HepG2 (cell line): ENCODE measurements around the gene DUSP15. TPM values are rescaled to one million over a fixed set of nuclear protein-coding genes. Genes with fewer than 3 reads are reported as not detected.

Experiments
- ADNP ChIP-seq: sonication (generic); formaldehyde crosslinking; IDR thresholded peaks from 2 replicates; pipeline ENCODE4 v1.4.0; 2020; ENCODE audit warnings: missing genetic modification reagents
- ARNTL ChIP-seq: sonication (generic); formaldehyde crosslinking; IDR thresholded peaks from 2 replicates; pipeline ENCODE4 v1.4.0; 2020; ENCODE audit warnings: mild to moderate bottlenecking, missing genetic modification reagents
- BHLHE40 ChIP-seq: IDR thresholded peaks from 2 replicates; pipeline ENCODE4 v1.6.1; 2011; ENCODE audit warnings: low read length, improper control_type of control experiment
- BORCS8-MEF2B ChIP-seq: sonication (generic); formaldehyde crosslinking; IDR thresholded peaks from 2 replicates; pipeline ENCODE4 v1.8.0; 2022; ENCODE audit warnings: mild to moderate bottlenecking, missing genetic modification reagents
- FOXJ3 ChIP-seq: sonication (generic); formaldehyde crosslinking; IDR thresholded peaks from 2 replicates; pipeline ENCODE4 v1.4.0; 2020; ENCODE audit warnings: missing genetic modification reagents, mild to moderate bottlenecking, borderline replicate concordance
- HMG20B ChIP-seq: conservative IDR thresholded peaks from 2 replicates; pipeline ENCODE4 v1.6.1; 2016; ENCODE audit warnings: missing genetic modification reagents, missing compliant biosample characterization
- JARID2 ChIP-seq: sonication (generic); formaldehyde crosslinking; IDR thresholded peaks from 2 replicates; pipeline ENCODE4 v1.8.1; 2023; ENCODE audit warnings: missing genetic modification reagents, inconsistent platforms; ENCODE audit not compliant: insufficient replicate concordance
- MYC ChIP-seq: sonication (generic); formaldehyde crosslinking; IDR thresholded peaks from 2 replicates; pipeline ENCODE4 v1.9.0; 2021; ENCODE audit warnings: missing genetic modification reagents, borderline replicate concordance
- MYNN ChIP-seq: sonication (generic); formaldehyde crosslinking; IDR thresholded peaks from 2 replicates; pipeline ENCODE4 v1.4.0; 2020; ENCODE audit warnings: mild to moderate bottlenecking, low read depth, missing genetic modification reagents
- RBM39 ChIP-seq: fragments of 200-400 bp; formaldehyde crosslinking; IDR thresholded peaks from one replicate; pipeline ENCODE4 v1.6.1; 2018; ENCODE audit warnings: antibody characterized with exemption, mild to moderate bottlenecking, low read depth, low read length; ENCODE audit not compliant: poor library complexity, severe bottlenecking
- TP53 ChIP-seq: sonication (generic); formaldehyde crosslinking; conservative IDR thresholded peaks from 2 replicates; pipeline ENCODE4 v1.4.0; 2020; ENCODE audit warnings: missing genetic modification reagents
- ZFP36L2 ChIP-seq: sonication (generic); formaldehyde crosslinking; IDR thresholded peaks from 2 replicates; pipeline ENCODE4 v1.4.0; 2020; ENCODE audit warnings: missing genetic modification reagents
- ZNF17 ChIP-seq: sonication (generic); formaldehyde crosslinking; IDR thresholded peaks from 2 replicates; pipeline ENCODE4 v1.5.0; 2020; ENCODE audit warnings: mild to moderate bottlenecking, missing genetic modification reagents
- ZNF331 ChIP-seq: sonication (generic); formaldehyde crosslinking; IDR thresholded peaks from 2 replicates; pipeline ENCODE4 v1.4.0; 2020; ENCODE audit warnings: missing genetic modification reagents
- ZNF619 ChIP-seq: sonication (generic); formaldehyde crosslinking; IDR thresholded peaks from 2 replicates; pipeline ENCODE4 v1.4.0; 2020; ENCODE audit warnings: mild to moderate bottlenecking, missing genetic modification reagents
- ZNF678 ChIP-seq: sonication (generic); formaldehyde crosslinking; IDR thresholded peaks from 2 replicates; pipeline ENCODE4 v1.4.0; 2020; ENCODE audit warnings: mild to moderate bottlenecking, missing genetic modification reagents
- ZNF703 ChIP-seq: sonication (generic); formaldehyde crosslinking; IDR thresholded peaks from 2 replicates; pipeline ENCODE4 v1.5.1; 2020; ENCODE audit warnings: missing genetic modification reagents, mild to moderate bottlenecking, moderate library complexity, borderline replicate concordance
- ZSCAN12 ChIP-seq: sonication (generic); formaldehyde crosslinking; IDR thresholded peaks from 2 replicates; pipeline ENCODE4 v1.9.0; 2021; ENCODE audit warnings: mild to moderate bottlenecking, missing genetic modification reagents
- polyA plus RNA-seq, 8 experiments: library from polyadenylated mRNA; depleted of rRNA in 3 of 8; stranded (reverse) in 7 of 8; unstranded in 1 of 8; fragments of >200 nt; fragmentation: Illumina TruSeq in 4 of 8; extraction: Trizol in 4 of 8; gene quantifications; 2 replicates each; pipeline versions ENCODE4 v1.2.1 to v1.2.3, GENCODE V29; 2011 to 2016; ENCODE audit warnings: low read depth in 4 of 8, missing spikeins in 1 of 8, mixed read lengths in 1 of 8; ENCODE audit not compliant: insufficient read depth in 1 of 8
- total RNA-seq, 5 experiments: library from RNA; depleted of rRNA; stranded (reverse); fragments of >200 nt; fragmentation: Illumina TruSeq; extraction: Trizol; gene quantifications; 2 replicates each; pipeline ENCODE4 v1.2.3, GENCODE V29; 2016; ENCODE audit warnings: low read depth in 1 of 5
- TF ChIP-seq, protein P1 (sequence below): IDR thresholded peaks from 2 replicates; pipeline ENCODE4 v1.6.1; 2016; ENCODE audit warnings: missing compliant biosample characterization, missing genetic modification reagents, borderline replicate concordance
- TF ChIP-seq, protein P2 (sequence below): sonication (generic); formaldehyde crosslinking; IDR thresholded peaks from 2 replicates; pipeline ENCODE4 v1.4.0; 2020; ENCODE audit warnings: missing genetic modification reagents
- TF ChIP-seq, protein P3 (sequence below): sonication (generic); formaldehyde crosslinking; IDR thresholded peaks from 2 replicates; pipeline ENCODE4 v1.5.1; 2020; ENCODE audit warnings: missing genetic modification reagents, mild to moderate bottlenecking, borderline replicate concordance
- TF ChIP-seq, protein P4 (sequence below): IDR thresholded peaks from 2 replicates; pipeline ENCODE4 v1.6.1; 2016; ENCODE audit warnings: missing biosample characterization, missing genetic modification reagents, low read depth

DUSP15 gene
- total and polyA plus RNA-seq, 2 of the 13 experiments (the other 11 are each of a cell fraction or from before 2014, with no cell fraction given), result 0.17 to 0.93 TPM

DNA sequence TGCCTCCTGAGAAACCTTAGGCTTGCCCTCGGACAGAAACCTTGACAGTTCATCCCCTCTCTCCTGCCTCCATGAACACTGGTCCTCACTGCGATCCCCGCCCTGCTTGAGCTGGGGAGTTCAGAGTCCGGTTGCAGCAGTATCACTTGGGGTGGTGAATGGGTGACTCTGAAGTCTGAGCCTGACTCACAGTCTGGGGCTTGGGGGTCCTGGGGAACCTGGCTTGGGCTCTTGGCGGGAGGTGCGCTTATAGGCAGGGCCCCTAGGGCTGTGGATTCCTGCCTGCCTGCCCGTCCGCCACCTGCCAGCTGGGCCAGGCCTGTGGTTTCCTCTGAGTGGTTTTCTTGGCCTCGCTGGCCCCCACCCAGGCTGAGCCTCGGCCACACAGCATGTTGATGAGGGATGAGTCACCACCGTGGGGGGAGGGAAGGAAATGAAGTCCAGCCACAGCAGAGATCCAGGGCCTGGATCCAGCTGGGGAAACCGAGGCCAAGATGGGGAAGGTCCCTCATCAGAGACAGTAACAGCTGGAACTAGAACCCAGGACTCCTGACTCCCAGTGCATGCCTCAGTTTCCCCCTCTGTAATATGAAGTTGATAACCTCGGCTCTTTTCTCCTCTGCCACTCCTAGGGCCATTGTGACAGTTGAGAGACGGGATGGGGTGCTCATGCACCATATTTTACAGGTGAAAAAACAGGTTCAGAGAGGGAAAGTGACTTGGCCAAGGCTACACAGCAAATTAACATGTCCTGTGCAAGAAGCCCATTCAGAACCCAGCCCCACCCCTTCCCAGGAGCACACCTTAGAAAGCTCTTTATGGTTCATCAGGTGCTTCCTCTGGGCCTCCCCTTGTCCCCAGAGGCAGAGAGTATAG, 34.1 kb downstream of the DUSP15 start (continued):
- TF ChIP-seq RBM39 (no peak), MYNN (CRISPR knock-in tag) (no peak), ZNF619 (CRISPR knock-in tag) (peak; percentile 30; the same call in 1 of the 2 replicates), ZNF17 (CRISPR knock-in tag) (no peak), BHLHE40 (0 out of 2 replicates have a peak, but pooled peaks have one; percentile 5), ADNP (CRISPR knock-in tag) (no peak), MYC (CRISPR knock-in tag) (peak; percentile 43; the same call in 1 of the 2 replicates), TP53 (CRISPR knock-in tag) (0 out of 2 replicates have a peak, but pooled peaks have one; percentile 56), FOXJ3 (no peak), ZNF678 (CRISPR knock-in tag) (no peak), BORCS8-MEF2B (CRISPR knock-in tag) (no peak), JARID2 (CRISPR knock-in tag) (no peak), HMG20B (CRISPR knock-in tag) (no peak), ZFP36L2 (CRISPR knock-in tag) (no peak), ZNF331 (0 out of 2 replicates have a peak, but pooled peaks have one; percentile 43), ZSCAN12 (CRISPR knock-in tag) (no peak), ZNF703 (CRISPR knock-in tag) (no peak), ARNTL (CRISPR knock-in tag) (no peak)
- TF ChIP-seq, protein P1, sequence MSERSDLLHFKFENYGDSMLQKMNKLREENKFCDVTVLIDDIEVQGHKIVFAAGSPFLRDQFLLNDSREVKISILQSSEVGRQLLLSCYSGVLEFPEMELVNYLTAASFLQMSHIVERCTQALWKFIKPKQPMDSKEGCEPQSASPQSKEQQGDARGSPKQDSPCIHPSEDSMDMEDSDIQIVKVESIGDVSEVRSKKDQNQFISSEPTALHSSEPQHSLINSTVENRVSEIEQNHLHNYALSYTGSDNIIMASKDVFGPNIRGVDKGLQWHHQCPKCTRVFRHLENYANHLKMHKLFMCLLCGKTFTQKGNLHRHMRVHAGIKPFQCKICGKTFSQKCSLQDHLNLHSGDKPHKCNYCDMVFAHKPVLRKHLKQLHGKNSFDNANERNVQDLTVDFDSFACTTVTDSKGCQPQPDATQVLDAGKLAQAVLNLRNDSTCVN (CRISPR knock-in tag), result peak; percentile 48; the same call in 1 of the 2 replicates
- TF ChIP-seq, protein P2, sequence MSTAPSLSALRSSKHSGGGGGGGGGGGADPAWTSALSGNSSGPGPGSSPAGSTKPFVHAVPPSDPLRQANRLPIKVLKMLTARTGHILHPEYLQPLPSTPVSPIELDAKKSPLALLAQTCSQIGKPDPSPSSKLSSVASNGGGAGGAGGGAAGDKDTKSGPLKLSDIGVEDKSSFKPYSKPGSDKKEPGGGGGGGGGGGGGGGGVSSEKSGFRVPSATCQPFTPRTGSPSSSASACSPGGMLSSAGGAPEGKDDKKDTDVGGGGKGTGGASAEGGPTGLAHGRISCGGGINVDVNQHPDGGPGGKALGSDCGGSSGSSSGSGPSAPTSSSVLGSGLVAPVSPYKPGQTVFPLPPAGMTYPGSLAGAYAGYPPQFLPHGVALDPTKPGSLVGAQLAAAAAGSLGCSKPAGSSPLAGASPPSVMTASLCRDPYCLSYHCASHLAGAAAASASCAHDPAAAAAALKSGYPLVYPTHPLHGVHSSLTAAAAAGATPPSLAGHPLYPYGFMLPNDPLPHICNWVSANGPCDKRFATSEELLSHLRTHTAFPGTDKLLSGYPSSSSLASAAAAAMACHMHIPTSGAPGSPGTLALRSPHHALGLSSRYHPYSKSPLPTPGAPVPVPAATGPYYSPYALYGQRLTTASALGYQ (CRISPR knock-in tag), result no peak
- TF ChIP-seq, protein P3, sequence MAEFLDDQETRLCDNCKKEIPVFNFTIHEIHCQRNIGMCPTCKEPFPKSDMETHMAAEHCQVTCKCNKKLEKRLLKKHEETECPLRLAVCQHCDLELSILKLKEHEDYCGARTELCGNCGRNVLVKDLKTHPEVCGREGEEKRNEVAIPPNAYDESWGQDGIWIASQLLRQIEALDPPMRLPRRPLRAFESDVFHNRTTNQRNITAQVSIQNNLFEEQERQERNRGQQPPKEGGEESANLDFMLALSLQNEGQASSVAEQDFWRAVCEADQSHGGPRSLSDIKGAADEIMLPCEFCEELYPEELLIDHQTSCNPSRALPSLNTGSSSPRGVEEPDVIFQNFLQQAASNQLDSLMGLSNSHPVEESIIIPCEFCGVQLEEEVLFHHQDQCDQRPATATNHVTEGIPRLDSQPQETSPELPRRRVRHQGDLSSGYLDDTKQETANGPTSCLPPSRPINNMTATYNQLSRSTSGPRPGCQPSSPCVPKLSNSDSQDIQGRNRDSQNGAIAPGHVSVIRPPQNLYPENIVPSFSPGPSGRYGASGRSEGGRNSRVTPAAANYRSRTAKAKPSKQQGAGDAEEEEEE (CRISPR knock-in tag), result no peak
- TF ChIP-seq, protein P4, sequence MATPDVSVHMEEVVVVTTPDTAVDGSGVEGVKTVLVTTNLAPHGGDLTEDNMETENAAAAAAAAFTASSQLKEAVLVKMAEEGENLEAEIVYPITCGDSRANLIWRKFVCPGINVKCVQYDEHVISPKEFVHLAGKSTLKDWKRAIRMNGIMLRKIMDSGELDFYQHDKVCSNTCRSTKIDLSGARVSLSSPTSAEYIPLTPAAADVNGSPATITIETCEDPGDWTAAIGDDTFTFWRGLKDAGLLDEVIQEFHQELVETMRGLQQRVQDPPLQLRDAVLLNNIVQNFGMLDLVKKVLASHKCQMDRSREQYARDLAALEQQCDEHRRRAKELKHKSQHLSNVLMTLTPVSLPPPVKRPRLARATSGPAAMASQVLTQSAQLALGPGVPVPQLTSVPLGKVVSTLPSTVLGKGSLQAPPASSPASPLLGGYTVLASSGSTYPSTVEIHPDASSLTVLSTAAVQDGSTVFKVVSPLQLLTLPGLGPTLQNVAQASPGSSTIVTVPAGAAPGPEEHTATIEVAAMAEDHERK (CRISPR knock-in tag), result no peak
